Activated CD4-positive, CD25-positive, alpha-beta regulatory T cell treated with anti-CD3 and anti-CD28 coated beads, Interleukin-2, amount 50 U/mL, for 16 hours (primary cell): ENCODE data around the gene FGD2.

Source experiments
- DNase-seq: peaks from one replicate; pipeline ENCODE4 v3.0.0-alpha.2; 2020; ENCODE audit warnings: low read depth, low spot score

Gene FGD2

GRCh38 chr6:36970892-36971842, 34.3 kb upstream of the FGD2 start:
- DNase-seq: no peak

- DNase-seq: no peak
These were observed 33.4 kb upstream of the FGD2 start for GRCh38 chr6:36971921-36972673.

DNA sequence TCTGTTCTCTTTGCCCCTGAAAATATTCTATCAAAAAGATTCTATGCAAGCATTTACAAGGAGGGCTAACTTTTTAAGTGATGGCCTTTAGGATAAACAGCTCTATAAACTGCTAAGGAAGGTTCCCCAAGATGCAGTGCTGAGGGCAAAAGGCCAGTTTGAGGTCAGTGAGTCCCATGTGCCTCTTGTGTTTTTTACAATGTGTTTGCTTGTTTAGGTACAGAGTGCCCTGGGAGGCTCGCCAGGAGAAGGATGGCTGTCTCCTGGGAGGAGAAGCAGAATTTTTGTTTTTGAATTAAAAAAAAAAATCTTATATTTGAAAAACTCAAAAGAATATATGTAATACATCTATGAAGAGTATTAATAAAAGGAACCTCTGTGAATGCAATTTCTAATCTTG, 32.3 kb upstream of the FGD2 start:
- DNase-seq: no peak

GRCh38 chr6:36973647-36974046, 31.8 kb upstream of the FGD2 start:
- DNase-seq: no peak

- DNase-seq: no peak
These were observed 30.0 kb upstream of the FGD2 start for GRCh38 chr6:36975231-36976006.

DNA sequence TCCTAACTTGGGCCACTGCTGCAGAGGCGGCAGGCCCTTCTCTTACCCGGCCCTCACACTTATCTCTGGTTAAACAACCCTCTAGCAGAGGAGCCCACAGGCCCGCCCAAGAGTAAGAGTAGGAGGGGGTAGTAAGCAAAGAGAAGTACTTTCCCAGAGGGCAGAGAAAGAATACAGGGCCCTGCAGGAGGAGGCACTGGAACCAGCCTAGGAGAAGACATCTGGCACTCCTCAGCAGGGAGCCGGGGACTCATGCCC, 29.5 kb upstream of the FGD2 start:
- no peak for DNase-seq

DNA sequence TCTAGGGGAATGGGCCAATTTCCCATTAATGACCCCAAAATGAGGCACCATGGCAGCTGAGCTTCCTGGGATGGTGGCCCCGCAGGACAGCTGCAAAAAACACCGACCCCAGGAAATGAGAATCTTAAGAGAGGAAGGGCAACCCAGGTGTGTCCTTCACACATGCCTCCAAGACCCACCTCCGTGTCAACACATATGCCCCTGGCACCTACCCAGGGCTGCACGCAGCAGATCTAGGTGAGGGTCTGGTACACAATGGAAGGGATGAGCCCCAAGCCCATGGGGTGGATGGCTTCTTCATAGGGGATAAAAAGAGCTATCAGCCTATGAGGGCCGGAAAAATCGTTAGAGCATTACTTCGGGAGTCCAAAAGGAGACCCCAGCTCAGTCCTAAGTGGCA, 28.9 kb upstream of the FGD2 start:
- no peak for DNase-seq

DNA sequence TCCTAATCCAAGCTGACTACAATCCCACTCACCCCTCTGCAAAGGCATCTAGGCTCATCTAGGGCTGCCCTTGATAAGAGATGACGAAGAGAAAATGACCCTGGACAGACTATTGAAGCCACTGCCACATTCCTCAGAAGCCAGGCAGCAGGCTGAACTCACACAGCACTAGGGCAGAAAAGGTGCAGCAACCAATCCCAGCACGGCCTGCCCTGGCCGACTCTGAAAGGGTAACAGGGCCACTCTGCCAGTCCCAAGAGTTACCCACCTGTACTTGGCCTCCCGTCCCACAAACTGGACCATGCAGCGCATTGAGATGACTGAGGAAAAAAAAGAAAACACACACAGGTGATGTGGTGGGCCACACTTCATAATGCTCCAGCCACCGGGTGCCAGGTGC, 28.5 kb upstream of the FGD2 start:
- no peak for DNase-seq

- no peak for DNase-seq
These were observed 27.9 kb upstream of the FGD2 start for GRCh38 chr6:36977470-36977941.

DNA sequence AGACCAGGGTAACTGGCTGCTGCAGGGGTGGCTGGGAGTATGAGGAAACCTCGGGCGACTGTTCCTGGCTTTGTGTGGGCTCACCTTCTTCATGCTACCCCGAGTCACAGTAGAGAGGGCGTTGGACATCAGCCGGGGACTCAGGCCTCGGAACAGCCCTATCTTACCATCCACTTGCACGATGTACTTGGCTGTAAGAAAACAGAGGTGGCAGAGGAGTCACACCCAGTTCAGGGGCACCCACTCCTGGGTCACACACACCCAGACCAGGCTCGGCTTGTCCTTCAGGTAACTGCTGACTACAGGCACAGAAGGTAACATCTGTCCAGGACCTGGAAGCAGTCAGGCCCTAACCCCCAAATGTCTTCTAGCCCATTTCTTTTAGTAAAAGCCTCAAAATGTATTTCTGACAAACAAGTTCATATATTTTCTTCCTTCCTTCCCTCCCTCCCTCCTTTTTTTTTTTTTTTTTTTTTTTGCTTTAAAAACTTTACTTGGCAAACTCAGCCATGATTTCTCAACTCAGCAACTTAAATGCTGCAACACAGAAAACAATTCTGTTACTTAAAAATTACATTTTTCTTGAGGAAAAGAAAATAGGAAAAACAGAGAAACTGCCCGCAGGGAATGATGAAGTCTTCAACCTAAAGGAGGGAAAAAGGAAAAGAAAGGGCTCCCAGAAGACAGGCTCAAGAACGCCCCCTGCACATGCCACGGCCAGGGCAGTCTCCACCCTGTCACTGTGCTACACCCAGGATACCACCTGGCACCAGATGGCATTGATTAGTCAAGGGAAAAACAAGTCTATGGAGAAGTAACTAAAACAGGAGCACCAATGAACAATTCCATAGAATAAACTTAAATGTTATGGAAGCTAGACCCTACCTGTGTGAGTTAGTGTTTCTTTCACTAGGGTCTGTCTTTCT, 26.8 kb upstream of the FGD2 start:
- no peak for DNase-seq

- no peak for DNase-seq
These were observed 26.1 kb upstream of the FGD2 start for GRCh38 chr6:36979347-36979742.

DNA sequence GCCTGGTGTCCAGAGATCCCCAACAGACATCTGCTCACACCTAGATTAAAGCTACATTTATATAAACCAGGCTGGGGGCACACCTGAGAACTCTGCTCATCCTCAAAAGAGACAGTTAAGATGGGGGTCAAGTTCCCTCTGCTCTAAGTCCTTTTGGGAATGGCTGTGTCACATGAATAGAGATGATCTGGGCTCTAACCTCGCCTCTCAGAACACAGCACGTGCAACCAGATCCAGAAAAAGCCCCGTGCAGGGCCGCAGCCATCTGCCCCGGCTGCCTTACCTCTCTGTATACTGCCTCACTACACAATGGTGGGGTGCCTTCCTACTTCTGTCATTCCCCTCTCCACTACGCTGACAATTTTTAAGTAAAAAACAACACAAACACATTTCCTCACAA, 25.3 kb upstream of the FGD2 start:
- no peak for DNase-seq

DNA sequence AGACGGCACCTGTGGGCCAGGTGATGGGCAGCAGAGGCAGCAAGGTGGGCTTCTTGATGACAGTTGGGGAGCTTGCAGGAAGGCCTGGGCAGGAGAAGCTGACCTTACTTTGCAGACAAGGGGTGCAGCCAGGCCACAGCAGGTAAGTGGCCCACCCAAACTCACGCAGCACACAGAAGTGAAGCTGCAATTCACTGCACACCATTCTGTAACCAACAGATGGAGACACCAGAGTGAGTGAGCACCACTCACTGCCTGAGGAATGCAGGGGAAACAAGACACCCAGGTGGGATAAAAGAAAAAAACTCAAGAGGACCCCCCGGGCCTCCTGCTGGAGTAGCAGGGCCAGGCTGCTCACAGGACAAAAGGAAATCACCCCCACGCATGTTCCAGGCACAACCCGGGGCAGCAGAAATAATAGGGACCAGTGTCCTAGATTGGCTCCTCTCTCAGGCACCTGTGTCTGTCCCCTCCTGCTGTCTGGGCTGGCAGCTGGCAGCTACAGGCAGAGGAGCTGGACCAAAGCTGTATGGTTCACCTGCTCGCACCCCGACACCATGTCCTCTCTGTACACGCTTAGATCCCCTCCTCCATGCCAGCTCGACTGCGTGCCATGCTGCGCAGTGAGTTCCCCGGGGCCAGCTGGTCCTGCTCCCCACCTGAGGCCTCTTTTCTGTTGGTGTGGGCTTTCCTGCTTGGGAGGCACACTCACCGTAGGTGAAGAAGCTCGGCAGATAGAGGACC, 24.4 kb upstream of the FGD2 start:
- DNase-seq: no peak

- no peak for DNase-seq
These were observed 21.9 kb upstream of the FGD2 start for GRCh38 chr6:36983538-36983937.

DNA sequence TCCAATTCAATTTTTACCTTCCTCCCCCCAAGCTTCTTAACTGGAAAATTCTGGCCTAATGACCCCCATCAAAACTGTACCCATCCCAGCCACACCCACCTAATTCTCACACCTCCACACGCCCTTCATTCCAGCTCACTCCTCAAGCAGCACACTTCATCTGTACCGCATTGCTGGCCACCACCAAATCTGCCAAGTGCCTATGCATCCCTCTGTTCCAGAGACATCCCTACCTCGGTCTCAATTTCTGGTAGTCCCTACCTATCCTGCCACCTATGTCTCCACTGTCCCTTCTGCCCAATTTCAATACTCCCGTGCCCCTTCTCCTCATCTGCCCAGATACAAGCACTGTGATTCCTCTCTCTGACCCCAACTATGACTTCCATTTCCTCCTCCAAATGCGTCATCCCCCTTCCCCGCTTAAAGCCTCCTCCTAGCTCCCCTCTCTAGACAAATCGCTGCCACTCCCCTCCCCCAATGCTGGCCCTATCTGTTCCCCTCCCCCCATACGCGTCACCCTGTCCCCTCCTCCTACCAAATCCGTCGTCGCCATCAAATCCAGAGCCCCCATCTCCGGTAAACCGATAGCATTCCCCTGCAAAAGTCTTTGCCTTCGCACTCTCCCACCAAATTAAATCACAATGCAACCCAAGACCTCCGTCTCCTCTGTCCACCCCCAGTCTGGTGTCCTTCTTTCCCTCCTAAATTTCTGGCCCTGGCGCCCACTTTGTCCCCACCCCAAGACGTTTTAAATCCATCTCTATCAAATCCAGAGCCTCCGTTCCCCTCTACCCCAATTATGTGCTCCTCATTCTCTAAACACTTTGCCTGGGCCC, 20.7 kb upstream of the FGD2 start:
- DNase-seq: no peak

- no peak for DNase-seq
These were observed 20.0 kb upstream of the FGD2 start for GRCh38 chr6:36985417-36985807.

GRCh38 chr6:36985808-36986703, 19.4 kb upstream of the FGD2 start, which contains the start of gene MTCH1:
TSS of gene MTCH1 (minus strand) at chr6:36986196. CDS start at chr6:36986173, 23 bp downstream.
- peak; percentile 79 for DNase-seq

GRCh38 chr6:36986704-36987047, 18.8 kb upstream of the FGD2 start:
- no peak for DNase-seq

GRCh38 chr6:36989264-36989663, 16.2 kb upstream of the FGD2 start:
- DNase-seq: no peak
